IMR-90 (cell line): ENCODE results near the gene INPP1.

Source experiments
- BHLHE40 ChIP-seq: fragments of 150-350 bp; IDR thresholded peaks from 2 replicates; pipeline ENCODE4 v1.6.1; 2016; ENCODE audit warnings: mild to moderate bottlenecking, low read depth, low read length
- CEBPB ChIP-seq: IDR thresholded peaks from 2 replicates; pipeline ENCODE4 v1.6.1; 2012; ENCODE audit warnings: low read depth, low read length, improper control_type of control experiment
- CHD1 ChIP-seq: IDR thresholded peaks from 2 replicates; pipeline ENCODE4 v1.6.1; 2012; ENCODE audit warnings: low read depth, low read length, improper control_type of control experiment
- FOS ChIP-seq: fragments of 150-350 bp; IDR thresholded peaks from 2 replicates; pipeline ENCODE4 v1.6.1; 2016; ENCODE audit warnings: low read depth, low read length
- MAFK ChIP-seq: IDR thresholded peaks from 2 replicates; pipeline ENCODE4 v1.6.1; 2012; ENCODE audit warnings: low read depth, low read length, improper control_type of control experiment
- MAZ ChIP-seq: IDR thresholded peaks from 2 replicates; pipeline ENCODE4 v1.6.1; 2012; ENCODE audit warnings: low read depth, mild to moderate bottlenecking, low read length, improper control_type of control experiment, moderate library complexity, borderline replicate concordance
- MXI1 ChIP-seq: IDR thresholded peaks from 2 replicates; pipeline ENCODE4 v1.6.1; 2012; ENCODE audit warnings: low read depth, mild to moderate bottlenecking, low read length, moderate library complexity, borderline replicate concordance
- POLR2A ChIP-seq: IDR thresholded peaks from 2 replicates; pipeline ENCODE4 v1.6.1; 2012; ENCODE audit warnings: mild to moderate bottlenecking, low read depth, low read length
- RAD21 ChIP-seq: IDR thresholded peaks from 2 replicates; pipeline ENCODE4 v1.6.1; 2012; ENCODE audit warnings: low read length, improper control_type of control experiment
- RCOR1 ChIP-seq: IDR thresholded peaks from 2 replicates; pipeline ENCODE4 v1.6.1; 2012; ENCODE audit warnings: mild to moderate bottlenecking, low read length, improper control_type of control experiment; ENCODE audit not compliant: insufficient replicate concordance
- RFX5 ChIP-seq: IDR thresholded peaks from 2 replicates; pipeline ENCODE4 v1.8.0; 2012; ENCODE audit warnings: low read depth, mild to moderate bottlenecking, low read length, moderate library complexity
- SMC3 ChIP-seq: fragments of 150-350 bp; IDR thresholded peaks from 2 replicates; pipeline ENCODE4 v1.6.1; 2016; ENCODE audit warnings: low read depth, mild to moderate bottlenecking, antibody characterized with exemption, low read length, moderate library complexity
- TF ChIP-seq, protein P1 (sequence below): conservative IDR thresholded peaks from 2 replicates; pipeline ENCODE4 v1.5.1; 2012; ENCODE audit warnings: mild to moderate bottlenecking, low read depth, low read length, improper control_type of control experiment
- TF ChIP-seq, protein P2 (sequence below): fragments of 150-350 bp; IDR thresholded peaks from 2 replicates; pipeline ENCODE4 v1.6.1; 2016; ENCODE audit warnings: low read depth, mild to moderate bottlenecking, low read length, moderate library complexity, borderline replicate concordance

DNA sequence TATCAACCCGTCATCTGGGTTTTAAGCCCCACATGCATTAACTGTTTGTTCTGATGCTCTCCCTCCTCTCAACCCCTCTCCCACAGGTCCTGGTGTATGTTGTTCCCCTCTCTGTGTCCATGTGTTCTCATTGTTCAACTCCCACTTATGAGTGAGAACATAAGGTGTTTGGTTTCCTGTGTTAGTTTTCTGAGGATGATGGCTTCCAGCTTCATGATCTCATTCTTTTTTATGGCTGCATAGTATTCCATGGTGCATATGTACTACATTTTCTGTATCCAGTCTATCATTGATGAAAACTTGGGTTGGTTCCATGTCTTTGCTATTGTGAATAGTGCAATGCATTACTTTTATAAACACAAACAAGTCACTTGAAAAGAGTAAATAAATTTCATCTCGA is 7.0 kb upstream of the INPP1 start:
- TF ChIP-seq, protein P1, sequence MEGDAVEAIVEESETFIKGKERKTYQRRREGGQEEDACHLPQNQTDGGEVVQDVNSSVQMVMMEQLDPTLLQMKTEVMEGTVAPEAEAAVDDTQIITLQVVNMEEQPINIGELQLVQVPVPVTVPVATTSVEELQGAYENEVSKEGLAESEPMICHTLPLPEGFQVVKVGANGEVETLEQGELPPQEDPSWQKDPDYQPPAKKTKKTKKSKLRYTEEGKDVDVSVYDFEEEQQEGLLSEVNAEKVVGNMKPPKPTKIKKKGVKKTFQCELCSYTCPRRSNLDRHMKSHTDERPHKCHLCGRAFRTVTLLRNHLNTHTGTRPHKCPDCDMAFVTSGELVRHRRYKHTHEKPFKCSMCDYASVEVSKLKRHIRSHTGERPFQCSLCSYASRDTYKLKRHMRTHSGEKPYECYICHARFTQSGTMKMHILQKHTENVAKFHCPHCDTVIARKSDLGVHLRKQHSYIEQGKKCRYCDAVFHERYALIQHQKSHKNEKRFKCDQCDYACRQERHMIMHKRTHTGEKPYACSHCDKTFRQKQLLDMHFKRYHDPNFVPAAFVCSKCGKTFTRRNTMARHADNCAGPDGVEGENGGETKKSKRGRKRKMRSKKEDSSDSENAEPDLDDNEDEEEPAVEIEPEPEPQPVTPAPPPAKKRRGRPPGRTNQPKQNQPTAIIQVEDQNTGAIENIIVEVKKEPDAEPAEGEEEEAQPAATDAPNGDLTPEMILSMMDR, result no peak
- TF ChIP-seq MXI1 (no peak), POLR2A (no peak), SMC3 (no peak), FOS (no peak), MAZ (no peak), RAD21 (no peak), MAFK (no peak), RCOR1 (no peak), RFX5 (no peak), BHLHE40 (no peak), CHD1 (no peak), CEBPB (no peak)
- TF ChIP-seq, protein P2, sequence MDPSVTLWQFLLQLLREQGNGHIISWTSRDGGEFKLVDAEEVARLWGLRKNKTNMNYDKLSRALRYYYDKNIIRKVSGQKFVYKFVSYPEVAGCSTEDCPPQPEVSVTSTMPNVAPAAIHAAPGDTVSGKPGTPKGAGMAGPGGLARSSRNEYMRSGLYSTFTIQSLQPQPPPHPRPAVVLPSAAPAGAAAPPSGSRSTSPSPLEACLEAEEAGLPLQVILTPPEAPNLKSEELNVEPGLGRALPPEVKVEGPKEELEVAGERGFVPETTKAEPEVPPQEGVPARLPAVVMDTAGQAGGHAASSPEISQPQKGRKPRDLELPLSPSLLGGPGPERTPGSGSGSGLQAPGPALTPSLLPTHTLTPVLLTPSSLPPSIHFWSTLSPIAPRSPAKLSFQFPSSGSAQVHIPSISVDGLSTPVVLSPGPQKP, result no peak
